IPS-NIHi11 (cell line): ENCODE data around the gene CD63.

Source experiments
- DNase-seq: peaks from one replicate; pipeline ENCODE4 v3.0.0; 2012; ENCODE audit warnings: mixed read lengths, low spot score

CD63 gene

DNA sequence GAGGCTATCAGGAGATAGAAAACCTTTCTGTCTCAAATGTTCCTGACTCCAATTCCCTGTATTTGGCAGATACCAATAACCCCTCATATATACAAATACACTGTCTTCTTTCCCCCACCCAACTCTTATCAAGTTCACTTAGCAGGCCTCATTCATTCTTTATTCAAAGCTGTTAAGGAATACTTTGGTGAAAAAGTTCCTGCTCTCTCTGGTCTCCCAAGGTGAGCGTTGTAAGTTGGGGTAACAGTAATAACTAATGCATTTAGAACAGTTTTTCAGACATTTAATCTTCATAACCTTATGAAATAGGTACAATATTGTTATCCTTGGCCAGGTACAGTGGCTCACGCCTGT lies 10.2 kb upstream of the CD63 start:
- no peak for DNase-seq

DNA sequence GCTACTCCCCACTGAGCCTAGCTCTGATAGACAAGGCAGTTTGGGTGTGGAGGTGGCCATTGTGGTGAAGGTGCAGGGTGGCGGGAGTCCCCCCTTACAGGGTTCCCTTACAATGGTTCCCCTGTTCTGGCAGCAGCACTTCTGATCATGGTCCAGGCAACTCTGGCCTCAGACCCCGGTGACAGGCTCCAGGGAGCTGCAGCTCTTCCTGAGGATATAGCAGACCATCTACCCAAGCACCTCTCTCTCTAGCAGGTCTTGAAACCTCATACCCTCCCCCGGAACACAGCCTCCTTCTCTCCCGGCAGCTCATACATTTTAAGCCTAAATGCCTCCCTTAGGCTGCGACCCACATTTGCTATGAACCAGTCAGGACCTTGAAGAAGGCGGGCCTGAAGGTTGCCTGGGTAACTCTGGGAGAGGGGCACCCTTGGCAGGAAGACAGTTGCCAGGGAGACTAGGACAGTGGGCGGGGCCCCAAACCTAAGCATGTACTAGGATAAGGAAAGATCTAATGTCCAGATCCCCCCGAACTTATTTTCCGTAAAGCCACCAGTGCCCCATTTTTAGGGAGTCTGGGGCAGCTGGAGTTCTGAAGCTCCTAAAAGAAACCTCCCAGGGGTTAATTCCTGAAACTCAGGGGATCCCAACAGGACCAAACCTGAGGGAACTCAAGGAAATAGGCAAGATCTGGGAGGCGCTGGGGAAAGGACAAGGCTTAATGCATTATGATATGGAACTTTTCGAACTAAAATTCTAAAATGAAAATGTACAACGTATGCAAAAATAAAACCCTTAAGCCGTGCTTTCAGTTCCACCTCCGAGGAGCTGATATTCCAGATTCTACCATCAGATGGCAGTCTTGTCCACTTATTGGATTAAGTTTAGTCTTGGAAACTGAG lies 9.6 kb upstream of the CD63 start:
- DNase-seq, result peak; percentile 74

DNA sequence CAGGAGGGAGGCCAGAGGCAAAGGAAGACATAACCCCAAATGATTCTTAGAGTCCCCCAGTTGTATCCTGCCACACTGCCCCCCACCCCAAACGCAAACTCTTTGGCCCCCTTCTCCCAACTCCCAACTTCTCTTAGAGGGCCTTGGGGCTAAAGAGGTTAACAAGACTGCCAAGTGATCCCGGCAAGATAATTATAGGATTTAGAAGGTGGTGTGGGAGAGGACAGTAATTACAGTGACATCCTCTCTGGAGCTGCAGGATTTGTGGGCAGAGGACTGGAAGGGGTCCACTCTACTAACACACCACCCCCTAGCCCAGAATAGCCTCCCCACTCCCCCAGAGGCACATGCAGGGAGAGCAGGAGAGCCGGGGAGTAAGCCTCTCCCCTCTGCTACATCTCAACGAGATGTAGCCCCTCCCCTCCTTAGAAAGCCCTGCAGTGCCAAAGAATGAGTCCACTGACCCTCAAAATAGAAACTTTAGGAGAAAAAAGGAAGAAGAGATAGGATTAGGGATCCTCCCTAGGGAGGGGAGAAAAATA lies 8.8 kb upstream of the CD63 start:
- no peak for DNase-seq

DNA sequence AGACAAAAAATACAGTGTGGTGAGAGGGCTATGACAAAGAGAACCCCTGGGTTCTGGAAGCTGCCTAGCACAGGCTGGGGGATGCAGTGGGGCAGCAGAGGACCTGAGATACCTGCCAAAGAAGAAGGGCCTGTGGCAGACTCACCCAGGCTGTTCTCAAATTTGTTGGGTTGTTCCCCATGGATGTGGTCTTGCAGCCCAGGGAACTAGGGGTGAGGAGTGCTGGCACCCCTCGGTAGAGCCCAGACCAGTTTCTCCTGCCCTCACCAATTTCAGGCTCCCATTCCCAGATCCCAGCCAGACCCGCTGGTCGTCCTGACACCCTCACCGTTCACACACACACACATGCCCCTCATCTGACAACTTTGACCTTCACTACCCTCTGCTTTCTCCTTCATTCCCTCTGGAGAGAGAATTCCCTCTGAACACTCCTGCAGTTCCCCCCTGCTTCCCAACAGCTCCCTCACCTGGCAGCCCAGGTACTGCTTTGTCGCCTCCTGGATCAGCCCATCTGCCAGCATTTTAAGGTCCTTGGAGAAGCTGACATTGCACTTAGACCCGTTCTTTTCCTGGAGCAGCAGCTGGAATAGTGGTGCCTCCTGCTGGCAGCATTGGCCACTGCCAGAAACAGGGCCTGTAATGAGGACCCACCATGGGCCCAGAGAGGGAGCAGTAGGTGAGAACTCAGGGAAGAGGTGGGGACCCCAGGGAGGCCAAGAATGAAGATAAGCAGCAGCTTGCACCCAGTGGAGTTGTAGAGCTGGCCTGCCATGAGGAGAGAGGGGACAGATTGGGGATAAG lies 8.2 kb upstream of the CD63 start:
- peak; percentile 82 for DNase-seq

DNA sequence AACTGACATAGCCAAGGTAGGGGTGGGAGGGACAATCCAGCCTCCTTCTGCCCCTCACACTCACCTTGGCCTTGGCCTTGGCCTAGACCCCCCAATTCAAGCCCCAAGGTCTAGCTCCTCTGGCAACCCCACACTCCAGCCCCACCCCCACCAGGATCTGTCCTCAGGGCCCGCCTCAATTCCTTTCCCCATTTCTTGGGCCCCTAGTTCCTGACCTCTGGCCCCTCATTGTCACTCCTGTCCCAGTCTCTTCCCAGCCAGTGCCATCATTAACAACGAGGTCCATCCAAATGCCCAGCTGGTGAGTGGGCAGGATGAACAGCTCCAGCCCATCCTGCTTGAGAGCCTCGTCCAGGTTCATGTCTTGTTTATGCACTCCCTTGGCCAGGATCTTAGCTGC lies 7.3 kb upstream of the CD63 start:
- no peak for DNase-seq

DNA sequence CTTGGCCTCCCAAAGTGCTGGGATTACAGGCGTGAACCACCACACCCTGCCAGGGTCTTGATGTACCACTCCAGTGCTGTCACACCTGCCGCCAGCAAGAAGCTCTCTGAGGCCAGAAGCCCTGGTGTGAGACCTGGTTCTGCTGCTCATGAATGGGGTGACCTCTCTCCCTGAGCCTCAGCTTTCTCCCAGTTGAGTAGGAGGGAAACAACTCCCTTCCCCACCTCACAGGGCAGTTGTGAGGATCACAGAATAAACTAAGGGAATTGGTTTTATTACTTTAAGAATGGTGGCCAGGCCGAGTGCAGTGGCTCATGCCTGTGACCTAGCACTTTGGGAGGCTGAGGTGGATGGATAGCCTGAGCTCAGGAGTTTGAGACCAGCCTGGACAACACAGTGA lies 5.8 kb upstream of the CD63 start:
- DNase-seq, result no peak

DNA sequence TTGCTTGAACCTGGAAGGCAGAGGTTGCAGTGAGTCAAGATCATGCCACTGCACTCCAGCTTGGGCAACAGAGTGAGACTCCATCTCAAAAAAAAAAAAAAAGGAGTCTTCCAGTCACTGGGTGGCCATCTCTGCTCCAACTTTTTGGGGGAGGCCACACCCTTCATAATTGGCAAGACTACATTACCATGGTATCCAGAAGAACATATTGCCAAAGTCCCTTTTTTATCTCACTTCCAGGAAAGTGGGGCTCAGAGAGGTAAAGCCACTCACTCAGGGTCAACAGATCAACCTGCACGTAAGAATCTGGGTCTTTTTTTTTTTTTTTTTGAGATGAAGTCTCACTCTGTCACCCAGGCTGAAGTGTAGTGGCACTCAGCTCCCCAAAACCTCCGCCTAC lies 5.0 kb upstream of the CD63 start:
- DNase-seq, result no peak

DNA sequence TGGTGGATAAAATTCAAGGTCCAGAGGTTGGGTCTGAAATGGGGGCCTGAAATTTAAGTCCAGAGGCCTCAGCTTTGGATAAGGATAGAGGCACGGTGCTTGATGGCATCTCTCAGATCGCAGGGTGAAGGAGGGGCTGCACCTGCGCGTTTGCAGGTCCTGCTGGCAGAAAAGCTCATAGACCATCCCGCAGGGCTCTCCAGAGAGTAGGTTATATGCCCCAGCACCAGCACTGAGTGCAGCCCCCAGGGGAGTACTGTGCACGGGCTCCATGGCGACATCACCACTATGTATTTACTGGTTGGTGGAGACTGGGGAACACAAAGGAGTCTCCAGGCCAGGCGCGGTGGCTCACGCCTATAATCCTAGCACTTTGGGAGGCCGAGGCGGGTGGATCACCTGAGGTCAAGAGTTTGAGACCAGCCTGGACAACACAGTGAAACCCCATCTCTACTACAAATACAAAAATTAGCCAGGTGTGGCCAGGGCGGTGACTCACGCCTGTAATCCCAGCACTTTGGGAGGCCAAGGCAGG lies 4.3 kb upstream of the CD63 start:
- DNase-seq, result no peak

DNA sequence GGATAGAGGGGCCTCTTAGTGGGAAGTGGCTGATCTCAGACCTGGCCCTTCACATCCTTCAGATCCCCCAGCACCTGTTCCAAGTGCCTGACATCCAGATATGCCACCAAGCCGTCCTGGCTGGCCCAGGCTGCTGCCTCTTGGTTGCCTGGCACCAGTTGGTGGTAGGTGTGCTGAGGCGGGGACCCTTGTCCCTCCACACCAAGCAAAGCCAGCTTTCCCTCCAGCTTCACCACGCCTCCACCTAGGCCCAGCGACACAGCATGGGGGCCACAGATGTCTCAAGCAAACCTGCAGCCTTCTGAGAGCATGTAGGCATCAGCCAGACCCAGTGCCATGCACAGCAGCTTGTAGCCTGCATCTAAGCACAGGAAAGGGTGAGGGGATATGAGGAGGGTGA lies 3.5 kb upstream of the CD63 start:
- no peak for DNase-seq

DNA sequence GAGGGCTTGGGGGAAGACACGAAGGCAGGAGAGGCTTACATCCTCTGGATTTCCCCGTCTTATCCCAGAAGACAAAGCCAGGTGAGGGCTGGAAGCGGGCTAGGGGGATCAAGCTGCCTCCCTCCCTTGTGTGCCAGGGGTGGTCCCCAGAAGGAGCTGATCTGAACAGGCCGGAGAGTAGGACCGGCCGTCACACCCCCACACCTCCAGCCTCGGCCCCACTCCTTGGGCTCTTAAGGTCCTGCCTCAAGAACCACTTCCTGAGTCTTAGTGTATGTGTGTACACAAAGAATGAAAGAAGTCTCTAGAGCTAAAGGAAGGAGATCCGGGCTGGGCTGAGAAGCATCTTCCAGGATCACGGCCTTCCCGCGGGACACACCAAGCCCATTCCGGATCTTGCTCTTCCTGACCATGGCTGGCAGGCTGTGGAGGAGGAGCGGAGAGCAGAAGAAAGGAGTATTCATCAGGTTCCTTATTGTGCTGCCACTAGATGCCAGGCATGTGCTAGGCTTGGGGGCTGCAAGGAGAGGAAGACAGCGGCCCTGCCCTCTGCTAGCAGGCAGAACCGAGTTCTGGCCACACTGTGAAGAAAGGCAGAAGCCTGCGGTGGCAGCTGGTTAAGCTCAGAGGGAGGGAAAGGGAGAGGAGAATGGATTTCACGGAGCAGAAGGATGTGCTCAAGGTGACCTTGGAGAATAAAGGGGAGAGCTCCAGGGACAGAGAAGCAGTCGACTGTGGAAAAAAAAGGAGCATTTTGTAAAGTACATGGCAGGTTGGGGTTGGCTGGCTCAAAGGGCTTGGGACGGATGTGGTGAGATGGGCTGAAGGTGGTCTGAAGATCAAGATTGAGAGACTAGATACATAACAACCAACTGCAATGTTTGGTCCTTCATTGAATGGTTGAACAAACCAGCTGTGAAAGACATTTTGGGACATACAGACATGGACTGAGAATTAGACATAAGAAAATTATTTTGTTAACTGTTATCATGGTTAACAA lies 1.3 kb upstream of the CD63 start:
- DNase-seq, result no peak

DNA sequence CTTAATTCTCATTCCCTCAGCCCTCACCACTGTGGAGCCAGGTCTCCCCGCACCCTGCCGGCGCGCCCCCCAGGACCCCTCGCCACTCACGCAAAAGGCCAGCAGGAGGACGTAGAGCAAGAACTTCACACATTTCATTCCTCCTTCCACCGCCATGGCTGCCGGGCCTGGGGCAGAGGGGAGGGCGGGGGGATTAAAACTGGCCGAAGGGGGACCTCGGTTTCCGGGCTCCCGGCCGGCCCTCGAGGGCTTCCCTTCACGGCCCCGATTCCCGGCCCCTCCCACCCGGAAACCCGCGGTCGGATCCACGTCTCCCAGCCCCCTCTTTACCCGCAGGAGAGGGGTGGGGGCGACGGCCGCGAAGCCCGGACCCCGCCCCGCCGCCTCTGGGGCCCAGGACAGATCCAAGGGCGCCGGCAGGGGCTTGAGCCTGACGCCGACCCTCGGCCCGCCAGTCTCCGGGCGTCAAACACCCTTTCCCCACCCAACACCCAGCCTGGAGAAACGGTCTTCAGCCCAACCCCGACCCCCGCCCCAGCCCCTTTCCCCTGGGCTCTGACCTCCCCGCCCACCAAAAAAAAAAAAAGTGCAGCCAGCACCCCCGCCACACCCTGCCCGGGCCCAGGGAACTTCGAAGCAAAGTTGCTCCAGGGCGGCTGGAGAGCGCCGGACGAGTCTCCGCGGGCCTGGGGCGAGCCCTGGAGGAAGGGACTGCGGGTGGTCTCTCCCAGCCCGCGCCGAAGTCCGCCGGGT lies 447 bp downstream of the CD63 start:
- DNase-seq, result peak; percentile 68

DNA sequence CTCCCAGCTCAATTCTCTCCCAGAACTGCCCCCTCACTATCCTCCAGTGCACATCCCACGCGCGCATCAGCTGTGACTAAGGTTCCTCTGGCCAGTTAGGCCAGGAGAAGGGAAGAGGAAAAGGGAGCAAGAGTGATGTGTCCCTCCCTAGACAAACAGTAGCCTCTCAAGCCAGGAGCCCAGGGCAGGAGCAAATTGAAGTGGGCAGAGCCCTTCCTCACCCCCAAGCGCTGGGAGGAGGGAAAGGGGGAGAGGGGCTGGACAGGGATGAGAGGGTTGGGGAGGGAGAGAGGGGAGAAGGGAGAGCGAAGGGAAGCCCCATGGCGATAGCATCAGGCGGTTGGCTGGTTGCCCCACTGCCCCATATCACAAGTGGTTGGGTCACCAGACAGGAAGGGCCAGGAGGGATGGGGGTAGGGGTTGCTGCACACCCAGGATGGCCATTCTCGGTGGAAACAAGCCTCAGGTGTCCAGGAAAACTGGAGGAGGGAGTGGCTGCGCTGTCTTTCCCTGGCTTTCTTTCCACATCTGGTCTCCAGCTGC lies 1.1 kb downstream of the CD63 start:
- no peak for DNase-seq

DNA sequence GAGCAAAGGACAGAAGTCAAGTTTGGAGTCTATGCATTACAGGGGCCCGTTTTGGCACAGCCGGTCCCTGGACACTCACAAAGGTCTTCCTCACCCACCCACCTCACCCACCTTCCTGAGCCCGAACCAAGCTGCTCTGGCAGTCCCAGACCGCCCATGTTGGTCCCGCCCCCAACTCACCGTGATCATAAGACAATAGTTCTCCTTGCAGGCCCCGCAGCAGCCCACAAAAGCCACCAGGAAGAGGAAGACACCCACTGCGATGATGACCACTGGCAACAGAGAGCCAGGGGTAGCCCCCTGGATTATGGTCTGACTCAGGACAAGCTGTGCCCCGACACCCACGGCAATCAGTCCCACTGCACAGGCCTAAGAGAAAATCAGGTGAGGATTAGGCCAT lies 1.8 kb downstream of the CD63 start:
- DNase-seq, result no peak

DNA sequence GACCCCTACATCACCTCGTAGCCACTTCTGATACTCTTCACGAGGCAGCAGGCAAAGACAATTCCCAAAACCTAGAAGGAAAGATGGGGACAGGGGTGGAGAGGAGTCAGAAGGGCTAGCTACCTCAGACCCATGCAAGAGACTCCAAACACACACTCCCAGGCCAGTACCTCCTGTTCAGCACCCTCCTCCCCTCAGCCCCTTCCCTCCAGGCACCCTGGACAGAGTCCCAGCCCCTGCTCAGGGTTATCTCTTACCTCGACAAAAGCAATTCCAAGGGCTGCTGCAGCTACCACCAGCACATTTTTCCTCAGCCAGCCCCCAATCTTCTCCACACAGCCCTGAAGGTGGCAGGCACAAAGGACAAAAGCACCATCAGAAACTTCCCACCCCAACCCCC lies 3.3 kb downstream of the CD63 start:
- DNase-seq, result no peak

DNA sequence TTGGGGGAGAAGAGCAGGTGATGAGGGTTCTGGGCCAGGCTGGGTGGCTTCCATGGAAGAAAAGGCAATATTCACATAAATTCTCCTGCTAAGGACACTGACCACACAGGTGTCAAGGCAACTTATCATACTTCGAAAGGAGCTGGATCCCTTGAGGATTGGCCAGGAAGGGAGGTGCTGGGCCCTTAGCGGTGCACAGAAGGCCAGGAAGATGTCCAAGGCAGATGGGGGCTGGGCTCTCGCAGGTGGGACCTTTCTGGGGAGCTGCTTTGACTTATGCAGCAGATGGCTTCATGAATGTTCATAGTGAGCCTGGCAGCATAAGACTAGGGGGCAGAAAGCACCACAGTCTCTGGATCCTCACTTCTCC lies 3.9 kb downstream of the CD63 start:
- no peak for DNase-seq

DNA sequence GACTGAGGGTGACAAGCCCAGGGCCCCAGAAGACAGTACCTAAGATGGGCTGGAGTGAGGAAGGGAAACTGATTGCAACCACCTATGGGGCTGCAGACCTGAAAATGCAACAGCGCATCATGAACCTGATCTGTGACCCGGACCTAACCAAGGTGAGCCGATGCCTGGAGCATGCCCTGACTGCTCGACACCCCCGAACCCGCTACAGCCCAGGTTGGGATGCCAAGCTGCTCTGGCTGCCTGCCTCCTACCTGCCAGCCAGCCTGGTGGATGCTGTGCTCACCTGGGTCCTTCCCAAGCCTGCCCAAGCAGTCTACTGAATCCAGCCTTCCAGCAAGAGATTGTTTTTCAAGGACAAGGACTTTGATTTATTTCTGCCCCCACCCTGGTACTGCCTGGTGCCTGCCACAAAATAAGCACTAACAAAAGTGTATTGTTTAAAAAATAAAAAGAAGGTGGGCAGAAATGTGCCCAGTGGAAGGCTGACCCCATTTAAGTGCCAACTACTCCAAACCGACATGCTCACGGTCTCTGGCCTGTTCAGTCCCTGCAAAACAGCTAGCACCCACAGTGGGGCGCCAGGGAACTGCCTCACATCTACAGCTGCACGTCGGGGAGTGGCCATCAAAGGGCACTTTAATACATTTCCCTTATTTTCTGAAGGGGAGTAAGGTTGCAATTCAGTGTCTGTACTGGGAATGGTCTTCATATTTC lies 4.4 kb downstream of the CD63 start:
- DNase-seq, result no peak

DNA sequence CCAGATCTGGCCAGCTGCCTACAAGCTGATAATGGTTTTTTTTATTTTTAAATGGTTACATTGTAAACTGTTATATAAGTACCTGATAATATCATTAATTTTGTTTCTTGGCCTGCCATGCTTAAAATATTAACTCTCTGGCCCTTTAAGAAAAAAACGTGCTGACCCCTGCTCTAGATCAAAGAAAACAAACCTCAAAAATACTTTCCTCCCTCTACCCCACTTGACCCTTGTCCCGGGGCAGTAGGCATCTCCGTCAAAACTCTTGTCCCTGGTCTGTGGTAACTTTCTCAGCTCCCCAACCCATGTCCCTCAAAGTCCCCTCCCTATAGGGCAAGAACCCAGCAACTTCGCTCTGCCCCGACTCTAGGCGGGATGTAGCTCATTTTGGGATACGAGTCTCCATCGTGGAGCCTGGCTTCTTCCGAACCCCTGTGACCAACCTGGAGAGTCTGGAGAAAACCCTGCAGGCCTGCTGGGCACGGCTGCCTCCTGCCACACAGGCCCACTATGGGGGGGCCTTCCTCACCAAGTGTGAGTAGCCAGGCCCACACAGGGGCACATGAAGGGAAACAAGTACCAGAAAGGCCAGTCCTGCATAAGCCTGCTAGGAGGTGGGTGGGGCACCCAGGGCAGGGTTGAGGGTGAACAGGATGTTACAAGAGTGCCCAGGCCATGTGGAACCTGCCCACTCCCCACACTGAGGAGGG lies 5.1 kb downstream of the CD63 start:
- DNase-seq, result no peak

DNA sequence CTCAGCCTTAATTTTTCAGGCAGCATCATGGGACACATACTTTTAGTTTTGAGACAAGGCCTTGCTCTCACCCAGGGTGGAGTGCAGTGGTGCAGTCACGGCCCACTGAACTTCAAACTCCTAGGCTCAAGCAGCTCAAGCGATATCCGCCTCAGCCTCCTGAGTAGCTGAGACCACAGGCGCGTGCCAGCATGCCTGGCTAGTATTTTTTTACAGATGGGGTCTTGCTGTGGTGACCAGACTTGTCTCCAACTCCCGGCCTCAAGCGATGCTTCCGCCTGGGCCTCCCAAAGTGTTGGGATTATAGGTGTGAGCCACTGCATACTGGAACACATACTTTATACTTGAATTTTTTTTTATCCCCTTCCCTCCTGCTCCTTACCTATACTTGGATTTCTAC lies 5.9 kb downstream of the CD63 start:
- no peak for DNase-seq

DNA sequence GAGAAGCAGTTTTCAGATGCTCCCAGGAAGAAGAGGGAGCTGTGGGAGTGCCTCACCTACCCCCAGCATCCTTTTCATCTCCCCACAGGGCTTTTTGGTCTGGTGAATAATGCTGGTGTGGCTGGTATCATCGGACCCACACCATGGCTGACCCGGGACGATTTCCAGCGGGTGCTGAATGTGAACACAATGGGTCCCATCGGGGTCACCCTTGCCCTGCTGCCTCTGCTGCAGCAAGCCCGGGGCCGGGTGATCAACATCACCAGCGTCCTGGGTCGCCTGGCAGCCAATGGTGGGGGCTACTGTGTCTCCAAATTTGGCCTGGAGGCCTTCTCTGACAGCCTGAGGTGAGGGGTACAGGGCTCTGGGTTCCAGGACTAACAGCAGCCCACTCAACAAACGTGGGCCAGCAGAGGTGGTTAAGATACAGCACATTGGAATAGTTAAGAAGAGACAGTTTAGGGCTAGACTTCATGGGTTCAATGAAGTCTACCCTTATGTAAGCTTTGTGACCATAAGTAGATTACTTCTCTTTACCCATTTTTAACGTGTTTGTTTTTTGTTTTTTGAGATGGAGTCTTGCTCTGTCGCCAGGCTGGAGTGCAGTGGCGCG lies 7.1 kb downstream of the CD63 start:
- DNase-seq, result no peak
